GM12878 (cell line): Measurements from ENCODE around the gene DHX32. TPM values are rescaled to one million over a fixed set of nuclear protein-coding genes. Genes with fewer than 3 reads are reported as not detected.

Source experiments
- ATAC-seq: fragments of 200-7000 bp; cut with Tn5 transposase; 3 replicates; pipeline ENCODE4 v1.9.1; 2020; ENCODE audit warnings: mild to moderate bottlenecking, moderate library complexity
- BruUV-seq: library from RNA; stranded (reverse); fragments of 400-500 nt; replicated peaks from 2 replicates; lab custom pipeline; 2021; lab: Mats Ljungman, UMichigan
- CTCF ChIA-PET: fragments of 300-600 bp; sonication (Branson Sonifier 250); formaldehyde crosslinking; extraction: SDS; loops from one replicate; lab custom pipeline; 2021; ENCODE audit warnings: inconsistent platforms; lab: Yijun Ruan, JAX
- POLR2A ChIA-PET: fragments of 350-600 bp; formaldehyde crosslinking; extraction: SDS; loops from one replicate; lab custom pipeline; 2021; ENCODE audit warnings: inconsistent platforms; lab: Charles Lee
- RAD21 ChIA-PET: fragments of 300-600 bp; sonication (Branson Sonifier 250); formaldehyde crosslinking; loops from one replicate; lab custom pipeline; 2023; ENCODE audit warnings: antibody characterized with exemption; ENCODE audit not compliant: unreplicated experiment; lab: Charles Lee
- SMC1A ChIA-PET: fragments of 300-600 bp; sonication (Branson Sonifier 250); formaldehyde crosslinking; loops from one replicate; lab custom pipeline; 2023; ENCODE audit not compliant: unreplicated experiment, uncharacterized antibody; lab: Charles Lee
- DNase-seq: peaks from one replicate; pipeline ENCODE4 v3.0.0-alpha.2; 2011; ENCODE audit warnings: low read depth, low spot score
- FAIRE-seq: peaks from 3 replicates; lab custom pipeline; 2011; peaks lifted over from hg19 to GRCh38; lab: Jason Lieb, UNC
- H2AFZ ChIP-seq: 2 replicates; pipeline ENCODE4 v1.6.0; 2011; ENCODE audit warnings: low read depth, low read length, control low read depth; ENCODE audit not compliant: control insufficient read depth
- H3K27ac ChIP-seq: 2 replicates; pipeline ENCODE4 v1.5.1; 2011; ENCODE audit warnings: control low read depth; ENCODE audit not compliant: control insufficient read depth, insufficient read depth
- H3K27me3 ChIP-seq, 2 experiments: replicated peaks in 1 of 2; 2 replicates each; pipeline versions ENCODE4 v1.6.0 to v1.6.1; 2011; ENCODE audit warnings: low read length in 1 of 2; ENCODE audit not compliant: control insufficient read depth in 2 of 2, insufficient read depth in 2 of 2
- H3K36me3 ChIP-seq, 2 experiments: 2 replicates each; pipeline ENCODE4 v1.5.1; 2011; ENCODE audit warnings: low read length in 1 of 2; ENCODE audit not compliant: control insufficient read depth in 2 of 2, insufficient read depth in 2 of 2
- H3K4me1 ChIP-seq: 2 replicates; pipeline ENCODE4 v1.6.1; 2011; ENCODE audit warnings: mild to moderate bottlenecking, low read length, moderate library complexity, mixed read lengths; ENCODE audit not compliant: control insufficient read depth, insufficient read depth
- H3K4me2 ChIP-seq: 2 replicates; pipeline ENCODE4 v1.6.0; 2011; ENCODE audit warnings: control low read depth; ENCODE audit not compliant: control insufficient read depth, insufficient read depth
- H3K4me3 ChIP-seq: fragments of 200-600 bp; sonication (generic); 2 replicates; pipeline ENCODE4 v1.5.1; 2016
- H3K79me2 ChIP-seq: 2 replicates; pipeline ENCODE4 v1.6.0; 2011; ENCODE audit warnings: low read length; ENCODE audit not compliant: control insufficient read depth, insufficient read depth
- H3K9ac ChIP-seq: 2 replicates; pipeline ENCODE4 v1.8.0; 2011; ENCODE audit warnings: low read length, control low read depth, mixed read lengths; ENCODE audit not compliant: control insufficient read depth, insufficient read depth
- H3K9me3 ChIP-seq: replicated peaks from 3 replicates; pipeline ENCODE4 v1.5.1; 2011; ENCODE audit warnings: mild to moderate bottlenecking, low read length; ENCODE audit not compliant: control insufficient read depth, insufficient read depth
- H4K20me1 ChIP-seq: 2 replicates; pipeline ENCODE4 v1.6.0; 2011; ENCODE audit not compliant: control insufficient read depth, insufficient read depth
- BHLHE40 ChIP-seq, 2 experiments: fragments of 450-650 bp in 1 of 2; IDR thresholded peaks; 2 replicates each; pipeline ENCODE4 v1.6.1; 2011 to 2017; ENCODE audit warnings: low read depth in 2 of 2, borderline replicate concordance in 1 of 2, improper control_type of control experiment in 1 of 2, low read length in 1 of 2, mild to moderate bottlenecking in 1 of 2
- CREB1 ChIP-seq: IDR thresholded peaks from 2 replicates; pipeline ENCODE4 v1.6.1; 2012; ENCODE audit warnings: low read depth, mild to moderate bottlenecking, inconsistent platforms
- ETV6 ChIP-seq, 2 experiments: fragments of 450-650 bp in 1 of 2; IDR thresholded peaks in 1 of 2; conservative IDR thresholded peaks in 1 of 2; 2 replicates each; pipeline ENCODE4 v1.6.1; 2014; ENCODE audit warnings: antibody characterized with exemption in 1 of 2, borderline replicate concordance in 1 of 2, low read depth in 1 of 2, mild to moderate bottlenecking in 1 of 2, moderate library complexity in 1 of 2
- GABPA ChIP-seq: IDR thresholded peaks from 2 replicates; pipeline ENCODE4 v1.6.1; 2014; ENCODE audit warnings: antibody characterized with exemption, low read depth, mild to moderate bottlenecking, inconsistent platforms
- HDGF ChIP-seq: fragments of 450-650 bp; IDR thresholded peaks from 2 replicates; pipeline ENCODE4 v1.6.1; 2016; ENCODE audit warnings: antibody characterized with exemption
- JUNB ChIP-seq: IDR thresholded peaks from 2 replicates; pipeline ENCODE4 v1.6.1; 2016; ENCODE audit warnings: antibody characterized with exemption, mild to moderate bottlenecking
- POLR2A ChIP-seq: IDR thresholded peaks from 2 replicates; pipeline ENCODE4 v1.6.1; 2011; ENCODE audit warnings: low read depth, mild to moderate bottlenecking, low read length
- RCOR1 ChIP-seq: conservative IDR thresholded peaks from 2 replicates; pipeline ENCODE4 v1.6.1; 2012; ENCODE audit warnings: low read depth, low read length, improper control_type of control experiment
- REST ChIP-seq: IDR thresholded peaks from 2 replicates; pipeline ENCODE4 v1.6.1; 2012; ENCODE audit warnings: mild to moderate bottlenecking, low read depth, low read length
- RUNX3 ChIP-seq: IDR thresholded peaks from 2 replicates; pipeline ENCODE4 v1.6.1; 2012; ENCODE audit warnings: low read length, inconsistent platforms
- SP1 ChIP-seq: IDR thresholded peaks from one replicate; pipeline ENCODE4 v1.6.1; 2011; ENCODE audit warnings: low read depth, low read length
- TBL1XR1 ChIP-seq: IDR thresholded peaks from 2 replicates; pipeline ENCODE4 v1.6.1; 2012; ENCODE audit warnings: low read depth, low read length, improper control_type of control experiment
- WRNIP1 ChIP-seq: IDR thresholded peaks from 2 replicates; pipeline ENCODE4 v1.6.1; 2011; ENCODE audit warnings: low read depth, low read length, improper control_type of control experiment, borderline replicate concordance
- WGBS: methylation state at CpG from one replicate; pipeline ENCODE4 v1.1.6; 2016; ENCODE audit warnings: low lambda C conversion rate; ENCODE audit not compliant: insufficient replicate concordance, insufficient coverage; ENCODE audit errors: missing lambda C conversion rate; 5-methylcytosine and 5-hydroxymethylcytosine counted together
- in situ Hi-C: fragments of 300-500 bp; cut with MboI; formaldehyde crosslinking; loops from 9 replicates; pipeline ENCODE4 v1.14.3; 2018; ENCODE audit warnings: mixed read lengths
- intact Hi-C: fragments of 100-400 bp; cut with micrococcal nuclease; formaldehyde crosslinking; loops from one replicate; pipeline ENCODE4 v1.14.2; 2022; ENCODE audit not compliant: unreplicated experiment
- polyA plus RNA-seq, 11 experiments: library from polyadenylated mRNA; depleted of rRNA in 4 of 11; unstranded in 6 of 11; stranded (reverse) in 5 of 11; fragments of >200 nt; fragmentation: Nextera tagmentation in 4 of 11; fragmentation: Illumina TruSeq in 1 of 11; extraction: Ambion mirVana in 4 of 11; extraction: Trizol in 1 of 11; gene quantifications; 1 replicate in 1 of 11; 2 replicates in 10 of 11; pipeline versions ENCODE4 v1.2.1 to v1.2.3, GENCODE V29; 2011 to 2016; ENCODE audit warnings: inconsistent platforms in 2 of 11, missing spikeins in 2 of 11, low read depth in 1 of 11
- total RNA-seq, 4 experiments: library from RNA; depleted of rRNA in 3 of 4; stranded (reverse); fragments of >200 nt in 3 of 4; fragmentation: Illumina TruSeq in 1 of 4; extraction: Trizol in 1 of 4; gene quantifications; 2 replicates each; pipeline versions ENCODE4 v1.2.1 to v1.2.3, GENCODE V29; 2013 to 2021
- TF ChIP-seq, protein P1 (sequence below): fragments of 450-650 bp; IDR thresholded peaks from 2 replicates; pipeline ENCODE4 v1.6.1; 2018; ENCODE audit warnings: mild to moderate bottlenecking, low read depth, moderate library complexity; ENCODE audit not compliant: partially characterized antibody
- TF ChIP-seq, protein P2 (sequence below): IDR thresholded peaks from 2 replicates; pipeline ENCODE4 v1.6.1; 2012; ENCODE audit warnings: low read depth, low read length, improper control_type of control experiment

The DHX32 gene
- total and polyA plus RNA-seq, 10 of the 15 experiments (the other 5 are each of a cell fraction or from before 2014, with no cell fraction given) = 5.4 to 21.0 (median 16.0) TPM

- TF ChIP-seq REST = no peak
- TF ChIP-seq JUNB = no peak
- no peak for TF ChIP-seq GABPA
- no peak for TF ChIP-seq RUNX3
- no peak for TF ChIP-seq ETV6 (conservative IDR thresholded peaks at IDR 0.05 in 1 of 2, IDR thresholded peaks at IDR 0.05 in 1 of 2; ENCODE audit: borderline replicate concordance in 1 of 2, low read depth in 1 of 2)
- no peak for TF ChIP-seq TBL1XR1
These were observed 45.2 kb upstream of the DHX32 start (continued) for GRCh38 chr10:125926247-125926646.

- no peak overlapping the region for H3K27ac ChIP-seq
- DNase-seq (no peak), FAIRE-seq (no peak), ATAC-seq (no peak)
- H3K27me3 ChIP-seq = no peaks in the 10 kb centered on the region
- ChIA-PET SMC1A (interaction anchor here (0.6 kb wide), 1 partner anchor 65 kb away, joined by 3 read pairs; no protein-coding TSS in a partner anchor), RAD21 (no interaction called here), CTCF (interaction anchor here (0.6 kb wide), 1 partner anchor 245 kb away, joined by 3 read pairs; no protein-coding TSS in a partner anchor), POLR2A (no interaction called here)
- no TSS peak for BruUV-seq
- no peak overlapping the region for H2AFZ ChIP-seq
- H3K79me2 ChIP-seq = no peaks in the 10 kb centered on the region
- no peaks in the 10 kb centered on the region for H4K20me1 ChIP-seq
- no peak overlapping the region for H3K4me3 ChIP-seq
- H3K36me3 ChIP-seq = no peaks in the 10 kb centered on the region
- 43% methylated on average over 5 of the region's 5 CpGs for WGBS
- no peak overlapping the region for H3K9ac ChIP-seq
- in situ Hi-C loops = no loop called here
- intact Hi-C loops = no loop called here
- no peaks in the 10 kb centered on the region for H3K9me3 ChIP-seq
- H3K4me2 ChIP-seq = no peak overlapping the region
- H3K4me1 ChIP-seq = no peaks in the 10 kb centered on the region
- TF ChIP-seq CREB1 (no peak), TBL1XR1 (no peak), WRNIP1 (no peak), POLR2A (no peak), ETV6 (conservative IDR thresholded peaks at IDR 0.05 in 1 of 2, IDR thresholded peaks at IDR 0.05 in 1 of 2; ENCODE audit: borderline replicate concordance in 1 of 2, low read depth in 1 of 2) (no peak), HDGF (no peak), BHLHE40 (IDR thresholded peaks at IDR 0.05; ENCODE audit: borderline replicate concordance in 1 of 2, low read depth in 2 of 2, low read length in 1 of 2) (no peak), SP1 (no peak), RCOR1 (no peak)
- TF ChIP-seq, protein P1, sequence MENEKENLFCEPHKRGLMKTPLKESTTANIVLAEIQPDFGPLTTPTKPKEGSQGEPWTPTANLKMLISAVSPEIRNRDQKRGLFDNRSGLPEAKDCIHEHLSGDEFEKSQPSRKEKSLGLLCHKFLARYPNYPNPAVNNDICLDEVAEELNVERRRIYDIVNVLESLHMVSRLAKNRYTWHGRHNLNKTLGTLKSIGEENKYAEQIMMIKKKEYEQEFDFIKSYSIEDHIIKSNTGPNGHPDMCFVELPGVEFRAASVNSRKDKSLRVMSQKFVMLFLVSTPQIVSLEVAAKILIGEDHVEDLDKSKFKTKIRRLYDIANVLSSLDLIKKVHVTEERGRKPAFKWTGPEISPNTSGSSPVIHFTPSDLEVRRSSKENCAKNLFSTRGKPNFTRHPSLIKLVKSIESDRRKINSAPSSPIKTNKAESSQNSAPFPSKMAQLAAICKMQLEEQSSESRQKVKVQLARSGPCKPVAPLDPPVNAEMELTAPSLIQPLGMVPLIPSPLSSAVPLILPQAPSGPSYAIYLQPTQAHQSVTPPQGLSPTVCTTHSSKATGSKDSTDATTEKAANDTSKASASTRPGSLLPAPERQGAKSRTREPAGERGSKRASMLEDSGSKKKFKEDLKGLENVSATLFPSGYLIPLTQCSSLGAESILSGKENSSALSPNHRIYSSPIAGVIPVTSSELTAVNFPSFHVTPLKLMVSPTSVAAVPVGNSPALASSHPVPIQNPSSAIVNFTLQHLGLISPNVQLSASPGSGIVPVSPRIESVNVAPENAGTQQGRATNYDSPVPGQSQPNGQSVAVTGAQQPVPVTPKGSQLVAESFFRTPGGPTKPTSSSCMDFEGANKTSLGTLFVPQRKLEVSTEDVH = no peak
- TF ChIP-seq, protein P2, sequence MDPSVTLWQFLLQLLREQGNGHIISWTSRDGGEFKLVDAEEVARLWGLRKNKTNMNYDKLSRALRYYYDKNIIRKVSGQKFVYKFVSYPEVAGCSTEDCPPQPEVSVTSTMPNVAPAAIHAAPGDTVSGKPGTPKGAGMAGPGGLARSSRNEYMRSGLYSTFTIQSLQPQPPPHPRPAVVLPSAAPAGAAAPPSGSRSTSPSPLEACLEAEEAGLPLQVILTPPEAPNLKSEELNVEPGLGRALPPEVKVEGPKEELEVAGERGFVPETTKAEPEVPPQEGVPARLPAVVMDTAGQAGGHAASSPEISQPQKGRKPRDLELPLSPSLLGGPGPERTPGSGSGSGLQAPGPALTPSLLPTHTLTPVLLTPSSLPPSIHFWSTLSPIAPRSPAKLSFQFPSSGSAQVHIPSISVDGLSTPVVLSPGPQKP = no peak
These were observed 44.3 kb upstream of the DHX32 start for GRCh38 chr10:125925262-125925834.
